ENCODE data around the gene MBTPS1.

DNA sequence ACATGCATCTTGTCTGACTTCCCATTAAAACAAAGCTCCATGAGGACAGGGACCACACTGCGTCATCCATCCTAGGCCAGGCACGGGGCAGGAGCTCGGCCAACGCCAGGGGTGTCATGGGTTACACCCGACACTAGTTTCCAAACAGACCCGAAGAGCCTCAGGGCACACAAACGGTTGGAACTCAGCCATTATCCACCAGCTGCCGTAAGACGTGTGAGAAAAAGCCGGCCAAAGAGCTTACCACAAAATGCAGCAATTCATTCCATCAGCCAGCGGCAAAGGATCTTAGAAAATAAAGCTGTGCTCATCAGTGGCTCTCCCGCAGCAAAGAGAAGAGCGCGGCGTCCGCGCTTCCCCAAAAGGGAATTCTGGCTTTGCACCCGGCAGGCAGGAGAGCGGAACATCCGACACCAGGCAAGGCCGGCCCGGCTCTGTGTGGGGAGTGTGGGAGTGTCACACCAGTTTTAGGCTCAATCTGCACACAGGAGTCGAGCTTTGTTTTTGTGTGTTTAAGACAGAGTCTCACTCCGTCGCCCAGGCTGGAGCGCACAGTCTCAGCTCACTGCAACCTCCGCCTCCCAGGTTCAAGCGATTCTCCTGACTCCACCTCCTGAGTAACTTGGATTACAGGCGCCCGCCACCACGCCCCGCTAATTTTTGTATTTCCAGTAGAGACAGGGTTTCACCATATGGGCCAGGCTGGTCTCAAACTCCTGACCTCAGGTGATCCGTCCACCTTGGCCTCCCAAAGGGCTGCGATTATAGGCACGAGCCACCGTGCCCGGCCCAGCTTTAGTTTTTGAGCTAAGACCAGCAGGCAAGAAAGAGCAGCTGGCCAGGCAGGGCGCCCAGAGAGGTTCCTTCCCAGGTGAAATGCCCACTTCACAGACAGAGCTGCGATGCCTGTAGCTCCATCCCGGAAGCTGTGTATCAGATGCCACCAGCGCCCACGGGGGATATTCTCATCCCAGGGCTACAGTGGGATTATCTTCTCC, 75.6 kb downstream of the MBTPS1 start:
- TF ChIP-seq, protein P1, sequence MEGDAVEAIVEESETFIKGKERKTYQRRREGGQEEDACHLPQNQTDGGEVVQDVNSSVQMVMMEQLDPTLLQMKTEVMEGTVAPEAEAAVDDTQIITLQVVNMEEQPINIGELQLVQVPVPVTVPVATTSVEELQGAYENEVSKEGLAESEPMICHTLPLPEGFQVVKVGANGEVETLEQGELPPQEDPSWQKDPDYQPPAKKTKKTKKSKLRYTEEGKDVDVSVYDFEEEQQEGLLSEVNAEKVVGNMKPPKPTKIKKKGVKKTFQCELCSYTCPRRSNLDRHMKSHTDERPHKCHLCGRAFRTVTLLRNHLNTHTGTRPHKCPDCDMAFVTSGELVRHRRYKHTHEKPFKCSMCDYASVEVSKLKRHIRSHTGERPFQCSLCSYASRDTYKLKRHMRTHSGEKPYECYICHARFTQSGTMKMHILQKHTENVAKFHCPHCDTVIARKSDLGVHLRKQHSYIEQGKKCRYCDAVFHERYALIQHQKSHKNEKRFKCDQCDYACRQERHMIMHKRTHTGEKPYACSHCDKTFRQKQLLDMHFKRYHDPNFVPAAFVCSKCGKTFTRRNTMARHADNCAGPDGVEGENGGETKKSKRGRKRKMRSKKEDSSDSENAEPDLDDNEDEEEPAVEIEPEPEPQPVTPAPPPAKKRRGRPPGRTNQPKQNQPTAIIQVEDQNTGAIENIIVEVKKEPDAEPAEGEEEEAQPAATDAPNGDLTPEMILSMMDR (IDR thresholded peaks at IDR 0.05) = no peak
- TF ChIP-seq POLR2A (IDR thresholded peaks at IDR 0.05) = no peak
